Mucosa of rectum (tissue), 2 donors: Measurements from ENCODE around the gene BEND6.
"Not testable (repeated sequence)": the region's sequence is repeated elsewhere in the genome, so short reads cannot be mapped to it uniquely, and the experiment has no call there.

ENCODE experiments used
- H3K27ac ChIP-seq, 2 donors: one replicate each; pipeline ENCODE4 v1.7.0; 2013; ENCODE audit warnings: inconsistent platforms in 2 of 2, low read depth in 2 of 2, low read length in 2 of 2
- H3K27me3 ChIP-seq, 2 donors: one replicate each; pipeline ENCODE4 v1.7.0; 2013; ENCODE audit warnings: low read length in 2 of 2; ENCODE audit not compliant: control insufficient read depth in 2 of 2, insufficient read depth in 2 of 2
- H3K36me3 ChIP-seq, 2 donors: one replicate each; pipeline ENCODE4 v1.7.0; 2013; ENCODE audit warnings: low read length in 2 of 2; ENCODE audit not compliant: control insufficient read depth in 2 of 2, insufficient read depth in 2 of 2
- H3K4me1 ChIP-seq, 2 donors: one replicate each; pipeline ENCODE4 v1.7.0; 2013; ENCODE audit warnings: low read length in 2 of 2, mild to moderate bottlenecking in 1 of 2; ENCODE audit not compliant: control insufficient read depth in 2 of 2, insufficient read depth in 2 of 2
- H3K4me3 ChIP-seq, 2 donors: one replicate each; pipeline ENCODE4 v1.7.0; 2013; ENCODE audit warnings: low read length in 2 of 2
- H3K9ac ChIP-seq, 2 donors: one replicate each; pipeline ENCODE4 v1.7.0; 2013; ENCODE audit warnings: low read length in 2 of 2, low read depth in 1 of 2, mild to moderate bottlenecking in 1 of 2
- H3K9me3 ChIP-seq, 2 donors: one replicate each; pipeline ENCODE4 v1.7.0; 2013; ENCODE audit warnings: low read length in 2 of 2; ENCODE audit not compliant: control insufficient read depth in 2 of 2
- donor health status: healthy.
- donor health status: Normal muscosa, but diverticular disease.

The BEND6 gene

GRCh38 chr6:57046332-57047256 is 91.7 kb downstream of the BEND6 start, which contains the start of gene KIAA1586:
TSS of gene KIAA1586 (plus strand) at chr6:57046693. CDS start at chr6:57046756, 63 bp downstream.
- not testable (repeated sequence) for H3K4me1 ChIP-seq, H3K9me3 ChIP-seq, H3K36me3 ChIP-seq, H3K27me3 ChIP-seq
- H3K27ac ChIP-seq: peak within 1 kb of the TSS in 1 of 2 donors; percentile 9
- H3K9ac ChIP-seq: peak within 1 kb of the TSS; percentile 38 to 52
- H3K4me3 ChIP-seq: peak within 1 kb of the TSS; percentile 72 to 74

GRCh38 chr6:57047257-57047585 is 92.3 kb downstream of the BEND6 start:
- H3K9ac ChIP-seq, H3K4me1 ChIP-seq, H3K4me3 ChIP-seq: not testable (repeated sequence)

GRCh38 chr6:57047859-57048258 is 93.0 kb downstream of the BEND6 start:
- not testable (repeated sequence) for H3K9me3 ChIP-seq, H3K4me1 ChIP-seq, H3K27me3 ChIP-seq, H3K9ac ChIP-seq, H3K27ac ChIP-seq, H3K36me3 ChIP-seq, H3K4me3 ChIP-seq

More at GRCh38 chr6:57047257-57047585, 92.3 kb downstream of the BEND6 start:
- H3K36me3 ChIP-seq, H3K27me3 ChIP-seq, H3K9me3 ChIP-seq, H3K27ac ChIP-seq: not testable (repeated sequence)

GRCh38 chr6:57048577-57048976 is 93.7 kb downstream of the BEND6 start:
- peaks cover 4% of the 10 kb centered on the region in 2 donors for H3K36me3 ChIP-seq
- no peak overlapping the region for H3K4me3 ChIP-seq

GRCh38 chr6:57063847-57064246 is 108.9 kb downstream of the BEND6 start:
- H3K36me3 ChIP-seq: no peaks in the 10 kb centered on the region

More at GRCh38 chr6:57048577-57048976, 93.7 kb downstream of the BEND6 start:
- H3K27ac ChIP-seq: no peak overlapping the region
- H3K9ac ChIP-seq: no peak overlapping the region
- H3K4me1 ChIP-seq: peaks cover 0 to 6% of the 10 kb centered on the region in 2 donors
- H3K9me3 ChIP-seq: no peaks in the 10 kb centered on the region
- peaks cover 0 to 2% of the 10 kb centered on the region in 2 donors for H3K27me3 ChIP-seq

GRCh38 chr6:57064809-57065208 is 109.9 kb downstream of the BEND6 start:
- Histone ChIP-seq H3K27ac (no peak overlapping the region), H3K36me3 (no peaks in the 10 kb centered on the region), H3K4me1 (no peaks in the 10 kb centered on the region), H3K27me3 (no peaks in the 10 kb centered on the region), H3K9ac (no peak overlapping the region), H3K4me3 (no peak overlapping the region), H3K9me3 (no peaks in the 10 kb centered on the region)

More at GRCh38 chr6:57063847-57064246, 108.9 kb downstream of the BEND6 start:
- Histone ChIP-seq H3K4me3 (no peak overlapping the region), H3K9ac (no peak overlapping the region), H3K4me1 (no peaks in the 10 kb centered on the region), H3K27me3 (no peaks in the 10 kb centered on the region), H3K9me3 (no peaks in the 10 kb centered on the region), H3K27ac (no peak overlapping the region)

GRCh38 chr6:57068061-57068460 is 113.2 kb downstream of the BEND6 start:
- no peak overlapping the region for H3K4me3 ChIP-seq
- no peaks in the 10 kb centered on the region for H3K27me3 ChIP-seq
- H3K9me3 ChIP-seq: no peaks in the 10 kb centered on the region
- no peaks in the 10 kb centered on the region for H3K4me1 ChIP-seq
- no peak overlapping the region for H3K27ac ChIP-seq
- no peak overlapping the region for H3K9ac ChIP-seq
- H3K36me3 ChIP-seq: no peaks in the 10 kb centered on the region

GRCh38 chr6:57069228-57069627 is 114.3 kb downstream of the BEND6 start:
- H3K9me3 ChIP-seq: no peaks in the 10 kb centered on the region
- H3K4me1 ChIP-seq: no peaks in the 10 kb centered on the region
- H3K36me3 ChIP-seq: no peaks in the 10 kb centered on the region
- no peaks in the 10 kb centered on the region for H3K27me3 ChIP-seq
- H3K9ac ChIP-seq: no peak overlapping the region
- no peak overlapping the region for H3K4me3 ChIP-seq
- no peak overlapping the region for H3K27ac ChIP-seq

GRCh38 chr6:57069920-57070331 is 115.0 kb downstream of the BEND6 start:
- no peak overlapping the region for H3K27ac ChIP-seq
- H3K27me3 ChIP-seq: no peaks in the 10 kb centered on the region
- H3K36me3 ChIP-seq: no peaks in the 10 kb centered on the region
- no peak overlapping the region for H3K4me3 ChIP-seq
- H3K9me3 ChIP-seq: no peaks in the 10 kb centered on the region
- H3K4me1 ChIP-seq: no peaks in the 10 kb centered on the region
- no peak overlapping the region for H3K9ac ChIP-seq

- no peaks in the 10 kb centered on the region for H3K9me3 ChIP-seq
- no peak overlapping the region for H3K9ac ChIP-seq
- no peaks in the 10 kb centered on the region for H3K27me3 ChIP-seq
- H3K36me3 ChIP-seq: no peaks in the 10 kb centered on the region
- no peak overlapping the region for H3K27ac ChIP-seq
- H3K4me1 ChIP-seq: no peaks in the 10 kb centered on the region
- no peak overlapping the region for H3K4me3 ChIP-seq
These were observed 117.2 kb downstream of the BEND6 start for GRCh38 chr6:57072108-57072507.
